Activated CD8-positive, alpha-beta T cell treated with anti-CD3 and anti-CD28 coated beads for 36 hours (primary cell): ENCODE measurements around the gene EPAS1. TPM values are rescaled to one million over a fixed set of nuclear protein-coding genes. Genes with fewer than 3 reads are reported as not detected.

ENCODE experiments used
- ATAC-seq: fragments of 200-7000 bp; cut with Tn5 transposase; one replicate; pipeline ENCODE4 v1.10.0; 2021; ENCODE audit warnings: mild to moderate bottlenecking, moderate library complexity
- CTCF ChIA-PET: fragments of 350-600 bp; sonication (Branson Sonifier 250); formaldehyde crosslinking; loops from one replicate; lab custom pipeline; 2021; ENCODE audit warnings: antibody characterized with exemption; lab: Charles Lee
- POLR2A ChIA-PET: fragments of 350-600 bp; sonication (Branson Sonifier 250); formaldehyde crosslinking; loops from one replicate; lab custom pipeline; 2021; ENCODE audit warnings: antibody characterized with exemption; lab: Charles Lee
- DNase-seq: peaks from one replicate; pipeline ENCODE4 v3.0.0-alpha.2; 2020
- H3K27ac Mint-ChIP-seq: one replicate; pipeline ENCODE4 v1.8.0; 2021; ENCODE audit warnings: mild to moderate bottlenecking, mixed read lengths
- H3K27me3 Mint-ChIP-seq: one replicate; pipeline ENCODE4 v1.8.0; 2021; ENCODE audit warnings: mixed read lengths
- H3K36me3 Mint-ChIP-seq: one replicate; pipeline ENCODE4 v1.8.0; 2021; ENCODE audit warnings: low read depth, mixed read lengths
- H3K4me1 Mint-ChIP-seq: one replicate; pipeline ENCODE4 v1.8.0; 2021; ENCODE audit warnings: low read depth, mixed read lengths
- H3K4me3 Mint-ChIP-seq: one replicate; pipeline ENCODE4 v1.8.0; 2021; ENCODE audit warnings: mild to moderate bottlenecking, moderate library complexity, mixed read lengths
- H3K9me3 Mint-ChIP-seq: one replicate; pipeline ENCODE4 v1.8.0; 2021; ENCODE audit warnings: mixed read lengths
- intact Hi-C: fragments of 100-400 bp; cut with micrococcal nuclease; formaldehyde crosslinking; loops from one replicate; pipeline ENCODE4 v1.10.0; 2022
- total RNA-seq, 2 experiments: library from RNA; stranded (reverse); gene quantifications; one replicate each; pipeline ENCODE4 v1.2.3, GENCODE V29; 2021
- TF ChIP-seq, protein P1 (sequence below): fragments of 200-600 bp; IDR thresholded peaks from one replicate; pipeline ENCODE4 v1.8.0; 2022; ENCODE audit warnings: antibody characterized with exemption, mild to moderate bottlenecking

The EPAS1 gene
- total RNA-seq, 2 experiments from 2014 or later: 8.3 to 12.2 TPM

GRCh38 chr2:46284260-46284659 is 12.9 kb upstream of the EPAS1 start:
- Mint-ChIP-seq H3K4me1 (no peaks in the 10 kb centered on the region), H3K36me3 (no peaks in the 10 kb centered on the region), H3K27ac (no peak overlapping the region), H3K27me3 (peaks cover 1% of the 10 kb centered on the region), H3K9me3 (no peaks in the 10 kb centered on the region), H3K4me3 (no peak overlapping the region)
- TF ChIP-seq, protein P1, sequence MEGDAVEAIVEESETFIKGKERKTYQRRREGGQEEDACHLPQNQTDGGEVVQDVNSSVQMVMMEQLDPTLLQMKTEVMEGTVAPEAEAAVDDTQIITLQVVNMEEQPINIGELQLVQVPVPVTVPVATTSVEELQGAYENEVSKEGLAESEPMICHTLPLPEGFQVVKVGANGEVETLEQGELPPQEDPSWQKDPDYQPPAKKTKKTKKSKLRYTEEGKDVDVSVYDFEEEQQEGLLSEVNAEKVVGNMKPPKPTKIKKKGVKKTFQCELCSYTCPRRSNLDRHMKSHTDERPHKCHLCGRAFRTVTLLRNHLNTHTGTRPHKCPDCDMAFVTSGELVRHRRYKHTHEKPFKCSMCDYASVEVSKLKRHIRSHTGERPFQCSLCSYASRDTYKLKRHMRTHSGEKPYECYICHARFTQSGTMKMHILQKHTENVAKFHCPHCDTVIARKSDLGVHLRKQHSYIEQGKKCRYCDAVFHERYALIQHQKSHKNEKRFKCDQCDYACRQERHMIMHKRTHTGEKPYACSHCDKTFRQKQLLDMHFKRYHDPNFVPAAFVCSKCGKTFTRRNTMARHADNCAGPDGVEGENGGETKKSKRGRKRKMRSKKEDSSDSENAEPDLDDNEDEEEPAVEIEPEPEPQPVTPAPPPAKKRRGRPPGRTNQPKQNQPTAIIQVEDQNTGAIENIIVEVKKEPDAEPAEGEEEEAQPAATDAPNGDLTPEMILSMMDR: no peak
- ChIA-PET CTCF (interaction anchor here (0.6 to 1.0 kb wide), 2 partner anchors 8 to 24 kb away, joined by 3 read pairs; no protein-coding TSS in a partner anchor), POLR2A (interaction anchor here (0.7 kb wide), 1 partner anchor 326 kb away, joined by 3 read pairs; no protein-coding TSS in a partner anchor)
- ATAC-seq (no peak), DNase-seq (no peak)
- intact Hi-C loops: no loop called here

DNA sequence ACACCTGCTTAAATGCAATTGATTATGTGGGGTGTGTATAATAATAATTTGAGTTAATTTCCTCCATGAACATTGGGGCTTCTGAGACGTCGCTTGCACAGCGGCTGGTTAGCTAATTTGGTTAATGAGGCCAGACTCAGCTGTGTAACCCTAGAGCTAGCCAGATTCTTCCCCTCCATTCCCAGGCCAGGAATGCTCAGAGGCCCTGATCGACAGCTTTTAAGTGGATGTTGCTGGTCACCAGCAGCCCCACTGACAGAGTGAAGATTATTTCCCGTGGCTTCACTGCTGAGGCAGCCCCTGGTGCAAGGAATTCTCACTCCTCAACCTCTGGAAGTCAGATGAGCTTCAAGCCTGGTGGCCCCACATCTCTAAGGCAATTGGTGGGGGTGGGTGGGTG is 12.4 kb upstream of the EPAS1 start:
- H3K36me3 Mint-ChIP-seq: no peaks in the 10 kb centered on the region
- ChIA-PET POLR2A (no interaction called here), CTCF (interaction anchor here (1.0 kb wide), 1 partner anchor 8 kb away, joined by 3 read pairs; no protein-coding TSS in a partner anchor)
- no peak overlapping the region for H3K27ac Mint-ChIP-seq
- H3K9me3 Mint-ChIP-seq: no peaks in the 10 kb centered on the region
- ATAC-seq: no peak
- intact Hi-C loops: no loop called here
- DNase-seq: no peak
- no peak overlapping the region for H3K4me3 Mint-ChIP-seq
- no peaks in the 10 kb centered on the region for H3K4me1 Mint-ChIP-seq
- TF ChIP-seq, protein P1: no peak
- H3K27me3 Mint-ChIP-seq: peaks cover 1% of the 10 kb centered on the region

DNA sequence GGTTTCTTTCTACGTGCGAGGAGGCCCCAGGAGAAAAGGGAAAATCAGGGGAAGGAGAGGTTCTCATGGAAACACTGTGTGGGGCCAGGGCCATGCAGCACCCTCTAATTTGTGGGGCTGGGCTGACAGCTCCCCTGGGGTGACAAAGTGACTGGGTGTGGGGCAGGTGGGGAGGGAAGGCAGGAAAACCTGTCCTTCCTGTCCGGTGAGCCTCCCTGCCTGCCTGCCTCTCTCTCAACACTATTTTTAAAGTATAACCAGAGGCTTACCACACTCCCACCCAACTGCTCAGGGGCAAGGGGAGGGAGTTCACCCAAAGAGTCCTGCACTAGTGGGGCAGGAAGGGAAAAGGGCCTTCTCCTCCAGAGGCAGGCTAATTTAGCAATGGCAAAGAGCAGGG is 10.5 kb upstream of the EPAS1 start:
- Mint-ChIP-seq H3K4me1 (no peaks in the 10 kb centered on the region), H3K36me3 (no peaks in the 10 kb centered on the region), H3K27me3 (peaks cover 1% of the 10 kb centered on the region), H3K9me3 (no peaks in the 10 kb centered on the region), H3K27ac (no peak overlapping the region), H3K4me3 (no peak overlapping the region)
- DNase-seq: no peak
- ChIA-PET CTCF (no interaction called here), POLR2A (no interaction called here)
- ATAC-seq: no peak
- TF ChIP-seq, protein P1: no peak
- intact Hi-C loops: no loop called here

DNA sequence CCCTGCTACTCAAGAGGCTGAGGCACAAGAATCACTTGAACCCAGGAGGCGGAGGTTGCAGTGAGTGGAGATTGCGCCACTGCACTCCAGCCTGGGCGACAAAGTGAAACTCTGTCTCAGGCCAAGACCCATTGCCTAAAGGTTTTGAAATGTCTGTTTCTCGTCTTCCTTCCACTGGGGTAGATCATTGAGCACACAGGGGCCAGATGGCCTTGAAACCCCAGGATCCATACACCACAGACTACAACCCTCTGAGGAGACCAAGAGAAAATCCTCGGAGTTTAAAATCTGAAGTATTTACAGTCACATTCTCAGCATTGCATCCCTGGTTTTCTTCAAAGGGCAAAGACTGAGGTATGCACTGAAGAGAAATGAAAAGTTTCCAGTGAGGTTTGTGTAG is 7.1 kb upstream of the EPAS1 start:
- peaks cover 2% of the 10 kb centered on the region for H3K27me3 Mint-ChIP-seq
- intact Hi-C loops: no loop called here
- H3K4me3 Mint-ChIP-seq: no peak overlapping the region
- no peak for ATAC-seq
- H3K27ac Mint-ChIP-seq: no peak overlapping the region
- H3K36me3 Mint-ChIP-seq: no peaks in the 10 kb centered on the region
- TF ChIP-seq, protein P1: no peak
- no peak for DNase-seq
- POLR2A ChIA-PET: no interaction called here
- H3K4me1 Mint-ChIP-seq: no peaks in the 10 kb centered on the region
- CTCF ChIA-PET: no interaction called here
- H3K9me3 Mint-ChIP-seq: no peaks in the 10 kb centered on the region

- DNase-seq: no peak
- H3K27ac Mint-ChIP-seq: no peak overlapping the region
- peaks cover 13% of the 10 kb centered on the region for H3K4me1 Mint-ChIP-seq
- H3K9me3 Mint-ChIP-seq: no peaks in the 10 kb centered on the region
- peaks cover 24% of the 10 kb centered on the region for H3K27me3 Mint-ChIP-seq
- no peak overlapping the region for H3K4me3 Mint-ChIP-seq
- ATAC-seq: no peak
- POLR2A ChIA-PET: no interaction called here
- TF ChIP-seq, protein P1: no peak
- intact Hi-C loops: no loop called here
- CTCF ChIA-PET: interaction anchor here (1.1 to 1.4 kb wide), 3 partner anchors 14 to 230 kb away, joined by 3 to 5 read pairs (median 3); no protein-coding TSS in a partner anchor
- no peaks in the 10 kb centered on the region for H3K36me3 Mint-ChIP-seq
Observed at GRCh38 chr2:46293466-46293865, 3.7 kb upstream of the EPAS1 start.
